LNCaP clone FGC (cell line): ENCODE results near the gene THBS3.

ENCODE experiments used
- DNase-seq: peaks from one replicate; pipeline ENCODE4 v3.0.0-alpha.2; 2011; ENCODE audit warnings: low read depth
- H3K4me3 ChIP-seq: 2 replicates; pipeline ENCODE4 v1.5.1; 2011; ENCODE audit warnings: mild to moderate bottlenecking, low read depth, low read length, control low read depth
- CTCF ChIP-seq: IDR thresholded peaks from 2 replicates; pipeline ENCODE4 v1.5.1; 2012; ENCODE audit warnings: mild to moderate bottlenecking; ENCODE audit not compliant: control insufficient read depth, insufficient read depth; ENCODE audit errors: extremely low read depth

The THBS3 gene

GRCh38 chr1:155177192-155177917 lies 30.3 kb downstream of the THBS3 start:
- peak overlapping the region; percentile 33 for H3K4me3 ChIP-seq
- TF ChIP-seq CTCF: no peak
- DNase-seq: peak; percentile 91

DNA sequence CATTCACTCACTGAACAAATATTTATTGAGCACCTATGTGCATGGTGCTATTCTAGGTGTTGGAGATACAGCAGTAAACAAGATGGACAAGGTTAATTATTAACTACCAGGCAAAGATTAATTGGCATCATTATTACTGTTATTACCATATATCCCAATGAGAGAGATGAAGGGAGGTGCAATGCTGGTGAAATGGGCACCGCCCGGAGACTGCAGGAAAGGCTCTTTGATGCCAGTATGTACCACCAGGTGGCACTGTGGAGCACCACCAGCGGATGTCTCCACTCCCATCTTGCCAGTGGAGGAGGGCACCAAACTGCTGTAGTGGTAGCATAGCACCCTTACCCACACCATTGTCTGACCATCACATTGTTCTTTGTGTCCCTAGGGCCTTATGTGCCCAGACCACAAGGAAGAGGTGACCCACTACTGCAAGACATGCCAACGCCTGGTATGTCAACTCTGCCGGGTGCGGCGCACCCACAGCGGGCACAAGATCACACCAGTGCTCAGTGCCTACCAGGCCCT lies 31.1 kb downstream of the THBS3 start:
- H3K4me3 ChIP-seq: peak overlapping the region; percentile 33
- peak; percentile 69 for DNase-seq
- peak; percentile 92 for TF ChIP-seq CTCF

- no peak for DNase-seq
- no peak for TF ChIP-seq CTCF
- no peak overlapping the region for H3K4me3 ChIP-seq
Measured at GRCh38 chr1:155175927-155176371, 31.7 kb downstream of the THBS3 start.

GRCh38 chr1:155175281-155175926 lies 32.3 kb downstream of the THBS3 start:
- no peak overlapping the region for H3K4me3 ChIP-seq
- DNase-seq: no peak
- no peak for TF ChIP-seq CTCF

DNA sequence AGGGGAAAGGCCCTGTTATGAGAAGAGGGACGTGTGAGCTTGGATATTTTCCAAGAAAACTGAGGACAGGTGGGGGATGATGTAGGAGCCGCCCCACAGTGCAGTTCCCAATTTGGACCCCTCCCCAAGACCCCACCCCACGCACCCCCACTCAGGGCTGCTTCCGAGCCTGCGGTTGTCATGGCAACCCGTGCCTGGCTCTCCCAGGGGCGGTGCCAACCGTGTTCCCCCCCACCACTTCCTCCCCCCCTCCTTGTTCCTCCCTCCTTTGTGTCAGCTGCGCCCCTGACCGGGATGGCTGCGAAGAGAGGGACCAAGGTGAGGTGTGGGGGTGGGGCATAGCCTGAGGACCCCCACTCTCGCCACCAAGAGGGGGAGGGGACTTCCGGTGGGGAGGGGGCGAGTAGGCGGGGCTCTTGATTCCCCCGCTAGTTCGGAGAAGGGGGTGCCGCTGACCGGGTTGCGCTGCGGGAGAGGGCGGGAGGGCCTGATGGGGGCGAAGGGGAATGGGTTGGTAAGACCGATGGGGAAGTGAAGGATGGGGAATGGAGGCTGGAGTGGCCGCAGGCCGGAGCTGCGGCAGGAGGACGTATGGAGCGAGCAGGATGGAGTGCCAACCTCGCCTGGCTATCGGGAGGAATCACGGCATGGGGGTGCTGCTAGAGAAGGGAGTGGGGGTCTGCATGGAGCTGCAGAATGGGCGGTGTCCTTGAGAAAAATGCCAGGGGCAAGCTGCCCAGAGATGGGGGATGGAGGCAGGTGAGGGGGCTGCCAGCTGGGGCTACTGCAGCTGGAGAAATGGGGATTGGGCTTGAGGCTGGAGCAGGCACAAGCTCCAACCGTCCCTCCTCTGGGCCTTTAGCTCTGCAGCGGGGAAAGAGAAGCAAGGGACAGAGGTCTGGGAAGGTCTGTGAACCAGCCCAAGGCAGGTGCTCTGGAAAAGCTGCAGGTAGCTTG lies 33.1 kb downstream of the THBS3 start:
- H3K4me3 ChIP-seq: peak overlapping the region; percentile 72
- no peak for TF ChIP-seq CTCF
- no peak for DNase-seq

DNA sequence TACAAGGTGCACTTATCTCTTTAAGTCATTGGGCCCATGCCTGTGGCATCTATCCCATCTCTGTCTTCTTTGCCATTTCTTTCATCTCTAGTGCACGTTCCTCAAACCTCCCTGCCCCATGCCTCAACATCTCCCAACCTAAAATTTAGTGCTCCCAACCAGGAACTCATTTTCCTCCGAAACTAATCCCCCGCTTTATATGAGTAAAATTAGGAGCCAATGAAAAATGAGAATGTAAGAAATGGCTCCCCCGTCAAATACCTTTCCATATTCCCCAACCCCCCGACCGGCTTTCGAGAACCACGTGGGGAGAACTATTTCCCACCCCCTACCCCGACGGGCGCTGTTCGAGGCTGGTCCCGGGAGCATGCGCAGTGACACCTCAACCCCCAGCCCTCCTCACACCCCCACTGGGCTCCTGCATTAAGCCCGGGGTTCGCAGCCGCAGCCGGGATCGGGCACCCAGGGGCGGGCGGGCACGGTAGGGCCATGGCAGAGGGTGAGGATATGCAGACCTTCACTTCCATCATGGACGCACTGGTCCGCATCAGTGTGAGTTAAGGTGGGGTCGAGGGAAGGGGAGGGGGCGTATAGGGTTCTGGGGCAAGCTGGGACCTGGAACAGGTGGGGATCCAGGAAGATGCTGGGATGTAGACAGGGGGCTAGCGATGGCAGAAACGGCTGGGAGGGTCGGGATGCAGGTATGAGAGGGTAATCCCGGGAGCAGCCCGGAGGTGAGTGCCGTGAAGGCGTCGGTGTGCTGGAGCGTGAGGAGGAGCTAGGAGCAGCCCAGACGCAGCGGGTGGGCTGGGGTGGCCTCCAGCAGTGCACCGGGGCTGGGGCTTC lies 34.0 kb downstream of the THBS3 start, which contains the start of gene TRIM46:
Gene TRIM46, plus strand, starts transcription at position 372 of the 846 bp plus-strand sequence. Its CDS starts 118 bp downstream, at position 490.
- no peak for TF ChIP-seq CTCF
- H3K4me3 ChIP-seq: peak within 1 kb of the TSS; percentile 72
- no peak for DNase-seq
